Measurements from ENCODE around the gene TBX2.

Gene TBX2

GRCh38 chr17:61385577-61386236, 13.9 kb upstream of the TBX2 start:
- no peak overlapping the region for H3K9ac ChIP-seq (ENCODE audit: low read depth, low read length, poor library complexity, severe bottlenecking)
- H3K27me3 ChIP-seq (ENCODE audit: insufficient read depth, low read length, poor library complexity, severe bottlenecking): no peaks in the 10 kb centered on the region
- H3K9me3 ChIP-seq (ENCODE audit: insufficient read depth, low read depth, low read length): no peaks in the 10 kb centered on the region
- no peak overlapping the region for H3K4me2 ChIP-seq (ENCODE audit: low read depth, low read length, poor library complexity, severe bottlenecking)
- H2AFZ ChIP-seq (ENCODE audit: low read length): no peak overlapping the region
- TF ChIP-seq, protein P1, sequence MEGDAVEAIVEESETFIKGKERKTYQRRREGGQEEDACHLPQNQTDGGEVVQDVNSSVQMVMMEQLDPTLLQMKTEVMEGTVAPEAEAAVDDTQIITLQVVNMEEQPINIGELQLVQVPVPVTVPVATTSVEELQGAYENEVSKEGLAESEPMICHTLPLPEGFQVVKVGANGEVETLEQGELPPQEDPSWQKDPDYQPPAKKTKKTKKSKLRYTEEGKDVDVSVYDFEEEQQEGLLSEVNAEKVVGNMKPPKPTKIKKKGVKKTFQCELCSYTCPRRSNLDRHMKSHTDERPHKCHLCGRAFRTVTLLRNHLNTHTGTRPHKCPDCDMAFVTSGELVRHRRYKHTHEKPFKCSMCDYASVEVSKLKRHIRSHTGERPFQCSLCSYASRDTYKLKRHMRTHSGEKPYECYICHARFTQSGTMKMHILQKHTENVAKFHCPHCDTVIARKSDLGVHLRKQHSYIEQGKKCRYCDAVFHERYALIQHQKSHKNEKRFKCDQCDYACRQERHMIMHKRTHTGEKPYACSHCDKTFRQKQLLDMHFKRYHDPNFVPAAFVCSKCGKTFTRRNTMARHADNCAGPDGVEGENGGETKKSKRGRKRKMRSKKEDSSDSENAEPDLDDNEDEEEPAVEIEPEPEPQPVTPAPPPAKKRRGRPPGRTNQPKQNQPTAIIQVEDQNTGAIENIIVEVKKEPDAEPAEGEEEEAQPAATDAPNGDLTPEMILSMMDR (conservative IDR thresholded peaks at IDR 0.05; ENCODE audit: low read length): no peak
- TF ChIP-seq EZH2phosphoT487 (IDR thresholded peaks at IDR 0.05; ENCODE audit: borderline replicate concordance): no peak
- H3K4me1 ChIP-seq (ENCODE audit: insufficient read depth, low read length, poor library complexity, severe bottlenecking): no peaks in the 10 kb centered on the region
- H4K20me1 ChIP-seq (ENCODE audit: insufficient read depth, low read length, poor library complexity, severe bottlenecking): no peaks in the 10 kb centered on the region
- no peaks in the 10 kb centered on the region for H3K36me3 ChIP-seq (ENCODE audit: insufficient read depth, low read length)
- H3K9me2 ChIP-seq (replicated peaks; ENCODE audit: low read depth, low read length): no peaks in the 10 kb centered on the region
- H3F3A ChIP-seq (ENCODE audit: low read depth): no peaks in the 10 kb centered on the region
- H3K79me2 ChIP-seq (ENCODE audit: insufficient read depth, low read length): no peaks in the 10 kb centered on the region
- no peak overlapping the region for H3K4me3 ChIP-seq (ENCODE audit: low read length, poor library complexity, severe bottlenecking)

- H3K4me3 ChIP-seq (ENCODE audit: low read length, poor library complexity, severe bottlenecking): no peak overlapping the region
- H3K9ac ChIP-seq (ENCODE audit: low read depth, low read length, poor library complexity, severe bottlenecking): no peak overlapping the region
- no peaks in the 10 kb centered on the region for H3K9me2 ChIP-seq (replicated peaks; ENCODE audit: low read depth, low read length)
- H3K36me3 ChIP-seq (ENCODE audit: insufficient read depth, low read length): no peaks in the 10 kb centered on the region
- H3K4me1 ChIP-seq (ENCODE audit: insufficient read depth, low read length, poor library complexity, severe bottlenecking): no peaks in the 10 kb centered on the region
- no peaks in the 10 kb centered on the region for H3K9me3 ChIP-seq (ENCODE audit: insufficient read depth, low read depth, low read length)
- no peaks in the 10 kb centered on the region for H3K79me2 ChIP-seq (ENCODE audit: insufficient read depth, low read length)
- no peaks in the 10 kb centered on the region for H4K20me1 ChIP-seq (ENCODE audit: insufficient read depth, low read length, poor library complexity, severe bottlenecking)
- no peak overlapping the region for H2AFZ ChIP-seq (ENCODE audit: low read length)
- H3K27me3 ChIP-seq (ENCODE audit: insufficient read depth, low read length, poor library complexity, severe bottlenecking): no peaks in the 10 kb centered on the region
- H3F3A ChIP-seq (ENCODE audit: low read depth): no peaks in the 10 kb centered on the region
- no peak overlapping the region for H3K4me2 ChIP-seq (ENCODE audit: low read depth, low read length, poor library complexity, severe bottlenecking)
- TF ChIP-seq, protein P1 (conservative IDR thresholded peaks at IDR 0.05; ENCODE audit: low read length): no peak
- no peak for TF ChIP-seq EZH2phosphoT487 (IDR thresholded peaks at IDR 0.05; ENCODE audit: borderline replicate concordance)
Observed at GRCh38 chr17:61386251-61386650, 13.4 kb upstream of the TBX2 start.

DNA sequence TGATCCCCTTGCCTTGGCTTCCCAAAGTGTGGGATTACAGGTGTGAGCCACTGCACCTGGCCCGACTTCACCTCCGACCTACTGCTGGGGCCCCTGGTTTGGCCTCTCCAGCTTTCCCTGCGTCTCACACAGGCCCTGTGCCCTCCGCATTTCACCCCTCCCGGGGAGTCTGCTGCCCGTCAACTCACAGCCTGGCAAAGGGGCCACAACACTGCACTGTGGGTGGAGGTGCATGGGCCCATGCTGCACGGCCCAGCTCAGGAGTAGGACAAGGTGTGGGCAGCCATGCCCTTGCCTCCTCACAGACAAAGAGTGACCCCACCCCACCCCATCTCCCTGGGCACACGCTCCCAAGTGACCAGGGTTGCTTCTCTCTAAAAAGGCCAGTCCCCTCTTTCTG, 12.6 kb upstream of the TBX2 start:
- H3K4me3 ChIP-seq (ENCODE audit: low read length, poor library complexity, severe bottlenecking): no peak overlapping the region
- H3K27me3 ChIP-seq (ENCODE audit: insufficient read depth, low read length, poor library complexity, severe bottlenecking): no peaks in the 10 kb centered on the region
- no peak overlapping the region for H2AFZ ChIP-seq (ENCODE audit: low read length)
- H3K9me2 ChIP-seq (replicated peaks; ENCODE audit: low read depth, low read length): no peaks in the 10 kb centered on the region
- H4K20me1 ChIP-seq (ENCODE audit: insufficient read depth, low read length, poor library complexity, severe bottlenecking): no peaks in the 10 kb centered on the region
- no peaks in the 10 kb centered on the region for H3K79me2 ChIP-seq (ENCODE audit: insufficient read depth, low read length)
- no peaks in the 10 kb centered on the region for H3K36me3 ChIP-seq (ENCODE audit: insufficient read depth, low read length)
- no peaks in the 10 kb centered on the region for H3F3A ChIP-seq (ENCODE audit: low read depth)
- H3K9me3 ChIP-seq (ENCODE audit: insufficient read depth, low read depth, low read length): no peaks in the 10 kb centered on the region
- H3K4me2 ChIP-seq (ENCODE audit: low read depth, low read length, poor library complexity, severe bottlenecking): no peak overlapping the region
- TF ChIP-seq, protein P1 (conservative IDR thresholded peaks at IDR 0.05; ENCODE audit: low read length): no peak
- TF ChIP-seq EZH2phosphoT487 (IDR thresholded peaks at IDR 0.05; ENCODE audit: borderline replicate concordance): no peak
- H3K9ac ChIP-seq (ENCODE audit: low read depth, low read length, poor library complexity, severe bottlenecking): no peak overlapping the region
- H3K4me1 ChIP-seq (ENCODE audit: insufficient read depth, low read length, poor library complexity, severe bottlenecking): no peaks in the 10 kb centered on the region
